Right lobe of liver (tissue), 4 donors: ENCODE data around the gene DNAJA4.

ENCODE experiments used
- CTCF ChIP-seq, 4 donors: fragments of 200-600 bp in 3 of 4; fragments of 450-650 bp in 1 of 4; IDR thresholded peaks; one replicate each; pipeline versions ENCODE4 v1.5.1 to v1.8.0; 2016 to 2022; ENCODE audit warnings: antibody characterized with exemption in 4 of 4, mild to moderate bottlenecking in 2 of 4
- POLR2A ChIP-seq: fragments of 450-650 bp; IDR thresholded peaks from one replicate; pipeline ENCODE4 v1.6.1; 2017; ENCODE audit warnings: antibody characterized with exemption, mild to moderate bottlenecking
- donor health status: DM: no; HTN: no; CAD: no.
- donor health status: DM: no; HTN: no; CAD: no.
- donor health status: DM: no; HTN: yes; CAD: no.

DNA sequence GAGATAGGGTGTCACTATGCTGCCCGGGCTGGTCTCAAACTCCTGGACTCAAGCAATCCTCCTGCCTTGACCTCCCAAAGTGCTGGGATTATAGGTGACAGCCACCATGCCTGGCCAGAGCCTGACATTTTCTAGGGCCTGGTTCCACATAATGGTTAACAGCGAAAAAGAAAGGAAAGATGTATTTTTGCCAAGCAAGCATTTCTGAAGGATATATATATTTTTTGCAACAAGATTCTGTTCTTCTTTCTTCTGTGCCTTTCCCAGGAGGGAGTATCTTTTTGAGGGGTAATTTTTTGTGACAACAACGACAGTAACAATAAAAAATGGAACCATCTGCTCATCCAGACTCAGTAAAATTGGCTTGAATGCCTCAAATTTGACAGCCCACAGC lies 8.3 kb upstream of the DNAJA4 start:
- no peak for TF ChIP-seq POLR2A
- no peak for TF ChIP-seq CTCF (IDR thresholded peaks at IDR 0.05)
